Uterus (tissue), 2 donors: Measurements from ENCODE around the gene ATP5F1D.

Experiments
- CTCF ChIP-seq, 4 experiments: fragments of 200-600 bp in 2 of 4; fragments of 450-650 bp in 2 of 4; sonication (generic) in 2 of 4; IDR thresholded peaks; one replicate each; pipeline ENCODE4 v1.5.1; 2016 to 2019; ENCODE audit warnings: antibody characterized with exemption in 4 of 4, mild to moderate bottlenecking in 2 of 4, moderate library complexity in 1 of 4
- POLR2A ChIP-seq, 2 donors: fragments of 450-650 bp; IDR thresholded peaks; one replicate each; pipeline ENCODE4 v1.6.1; 2016; ENCODE audit warnings: antibody characterized with exemption in 2 of 2, mild to moderate bottlenecking in 1 of 2, moderate library complexity in 1 of 2

GRCh38 chr19:1244693-1245451, 3.3 kb downstream of the ATP5F1D start:
- no peak for TF ChIP-seq CTCF (IDR thresholded peaks at IDR 0.05)
- no peak for TF ChIP-seq POLR2A (IDR thresholded peaks at IDR 0.05)
